GM12878 (cell line): Measurements from ENCODE around the gene FSD1L. TPM values are rescaled to one million over a fixed set of nuclear protein-coding genes. Genes with fewer than 3 reads are reported as not detected.

Source experiments
- ATAC-seq: fragments of 200-7000 bp; cut with Tn5 transposase; 3 replicates; pipeline ENCODE4 v1.9.1; 2020; ENCODE audit warnings: mild to moderate bottlenecking, moderate library complexity
- BruUV-seq: library from RNA; stranded (reverse); fragments of 400-500 nt; replicated peaks from 2 replicates; lab custom pipeline; 2021; lab: Mats Ljungman, UMichigan
- CTCF ChIA-PET: fragments of 300-600 bp; sonication (Branson Sonifier 250); formaldehyde crosslinking; extraction: SDS; loops from one replicate; lab custom pipeline; 2021; ENCODE audit warnings: inconsistent platforms; lab: Yijun Ruan, JAX
- POLR2A ChIA-PET: fragments of 350-600 bp; formaldehyde crosslinking; extraction: SDS; loops from one replicate; lab custom pipeline; 2021; ENCODE audit warnings: inconsistent platforms; lab: Charles Lee
- RAD21 ChIA-PET: fragments of 300-600 bp; sonication (Branson Sonifier 250); formaldehyde crosslinking; loops from one replicate; lab custom pipeline; 2023; ENCODE audit warnings: antibody characterized with exemption; ENCODE audit not compliant: unreplicated experiment; lab: Charles Lee
- SMC1A ChIA-PET: fragments of 300-600 bp; sonication (Branson Sonifier 250); formaldehyde crosslinking; loops from one replicate; lab custom pipeline; 2023; ENCODE audit not compliant: unreplicated experiment, uncharacterized antibody; lab: Charles Lee
- DNase-seq: peaks from one replicate; pipeline ENCODE4 v3.0.0-alpha.2; 2011; ENCODE audit warnings: low read depth, low spot score
- FAIRE-seq: peaks from 3 replicates; lab custom pipeline; 2011; peaks lifted over from hg19 to GRCh38; lab: Jason Lieb, UNC
- H2AFZ ChIP-seq: 2 replicates; pipeline ENCODE4 v1.6.0; 2011; ENCODE audit warnings: low read depth, low read length, control low read depth; ENCODE audit not compliant: control insufficient read depth
- H3K27ac ChIP-seq: 2 replicates; pipeline ENCODE4 v1.5.1; 2011; ENCODE audit warnings: control low read depth; ENCODE audit not compliant: control insufficient read depth, insufficient read depth
- H3K27me3 ChIP-seq, 2 experiments: replicated peaks in 1 of 2; 2 replicates each; pipeline versions ENCODE4 v1.6.0 to v1.6.1; 2011; ENCODE audit warnings: low read length in 1 of 2; ENCODE audit not compliant: control insufficient read depth in 2 of 2, insufficient read depth in 2 of 2
- H3K36me3 ChIP-seq, 2 experiments: 2 replicates each; pipeline ENCODE4 v1.5.1; 2011; ENCODE audit warnings: low read length in 1 of 2; ENCODE audit not compliant: control insufficient read depth in 2 of 2, insufficient read depth in 2 of 2
- H3K4me1 ChIP-seq: 2 replicates; pipeline ENCODE4 v1.6.1; 2011; ENCODE audit warnings: mild to moderate bottlenecking, low read length, moderate library complexity, mixed read lengths; ENCODE audit not compliant: control insufficient read depth, insufficient read depth
- H3K4me2 ChIP-seq: 2 replicates; pipeline ENCODE4 v1.6.0; 2011; ENCODE audit warnings: control low read depth; ENCODE audit not compliant: control insufficient read depth, insufficient read depth
- H3K4me3 ChIP-seq: fragments of 200-600 bp; sonication (generic); 2 replicates; pipeline ENCODE4 v1.5.1; 2016
- H3K79me2 ChIP-seq: 2 replicates; pipeline ENCODE4 v1.6.0; 2011; ENCODE audit warnings: low read length; ENCODE audit not compliant: control insufficient read depth, insufficient read depth
- H3K9ac ChIP-seq: 2 replicates; pipeline ENCODE4 v1.8.0; 2011; ENCODE audit warnings: low read length, control low read depth, mixed read lengths; ENCODE audit not compliant: control insufficient read depth, insufficient read depth
- H3K9me3 ChIP-seq: replicated peaks from 3 replicates; pipeline ENCODE4 v1.5.1; 2011; ENCODE audit warnings: mild to moderate bottlenecking, low read length; ENCODE audit not compliant: control insufficient read depth, insufficient read depth
- H4K20me1 ChIP-seq: 2 replicates; pipeline ENCODE4 v1.6.0; 2011; ENCODE audit not compliant: control insufficient read depth, insufficient read depth
- CBFB ChIP-seq: IDR thresholded peaks from 2 replicates; pipeline ENCODE4 v1.6.1; 2016; ENCODE audit warnings: antibody characterized with exemption, low read depth
- FOS ChIP-seq: IDR thresholded peaks from 3 replicates; pipeline ENCODE4 v1.6.1; 2011; ENCODE audit warnings: borderline replicate concordance; ENCODE audit not compliant: insufficient read length; ENCODE audit errors: extremely low read depth
- JUNB ChIP-seq: IDR thresholded peaks from 2 replicates; pipeline ENCODE4 v1.6.1; 2016; ENCODE audit warnings: antibody characterized with exemption, mild to moderate bottlenecking
- MEF2B ChIP-seq: fragments of 450-650 bp; IDR thresholded peaks from 2 replicates; pipeline ENCODE4 v1.6.1; 2018; ENCODE audit warnings: mild to moderate bottlenecking, moderate library complexity; ENCODE audit not compliant: partially characterized antibody, poor library complexity, severe bottlenecking
- POU2F2 ChIP-seq: IDR thresholded peaks from 3 replicates; pipeline ENCODE4 v1.6.1; 2011; ENCODE audit warnings: low read depth, mild to moderate bottlenecking, low read length, borderline replicate concordance
- RB1 ChIP-seq: fragments of 450-650 bp; formaldehyde crosslinking; IDR thresholded peaks from 2 replicates; pipeline ENCODE4 v1.6.1; 2017; ENCODE audit warnings: mild to moderate bottlenecking, borderline replicate concordance
- RFX5 ChIP-seq: IDR thresholded peaks from 2 replicates; pipeline ENCODE4 v1.6.1; 2011; ENCODE audit warnings: low read depth, low read length, improper control_type of control experiment
- TAF1 ChIP-seq: IDR thresholded peaks from 2 replicates; pipeline ENCODE4 v1.6.1; 2011; ENCODE audit warnings: mild to moderate bottlenecking, low read depth, low read length, borderline replicate concordance
- YBX1 ChIP-seq: fragments of 450-650 bp; IDR thresholded peaks from 2 replicates; pipeline ENCODE4 v1.6.1; 2016; ENCODE audit warnings: antibody characterized with exemption
- ZNF217 ChIP-seq: fragments of 450-650 bp; IDR thresholded peaks from 2 replicates; pipeline ENCODE4 v1.6.1; 2017; ENCODE audit warnings: antibody characterized with exemption, mild to moderate bottlenecking
- WGBS: methylation state at CpG from one replicate; pipeline ENCODE4 v1.1.6; 2016; ENCODE audit warnings: low lambda C conversion rate; ENCODE audit not compliant: insufficient replicate concordance, insufficient coverage; ENCODE audit errors: missing lambda C conversion rate; 5-methylcytosine and 5-hydroxymethylcytosine counted together
- in situ Hi-C: fragments of 300-500 bp; cut with MboI; formaldehyde crosslinking; loops from 9 replicates; pipeline ENCODE4 v1.14.3; 2018; ENCODE audit warnings: mixed read lengths
- intact Hi-C: fragments of 100-400 bp; cut with micrococcal nuclease; formaldehyde crosslinking; loops from one replicate; pipeline ENCODE4 v1.14.2; 2022; ENCODE audit not compliant: unreplicated experiment
- polyA plus RNA-seq, 11 experiments: library from polyadenylated mRNA; depleted of rRNA in 4 of 11; unstranded in 6 of 11; stranded (reverse) in 5 of 11; fragments of >200 nt; fragmentation: Nextera tagmentation in 4 of 11; fragmentation: Illumina TruSeq in 1 of 11; extraction: Ambion mirVana in 4 of 11; extraction: Trizol in 1 of 11; gene quantifications; 1 replicate in 1 of 11; 2 replicates in 10 of 11; pipeline versions ENCODE4 v1.2.1 to v1.2.3, GENCODE V29; 2011 to 2016; ENCODE audit warnings: inconsistent platforms in 2 of 11, missing spikeins in 2 of 11, low read depth in 1 of 11
- total RNA-seq, 4 experiments: library from RNA; depleted of rRNA in 3 of 4; stranded (reverse); fragments of >200 nt in 3 of 4; fragmentation: Illumina TruSeq in 1 of 4; extraction: Trizol in 1 of 4; gene quantifications; 2 replicates each; pipeline versions ENCODE4 v1.2.1 to v1.2.3, GENCODE V29; 2013 to 2021

The FSD1L gene
- total and polyA plus RNA-seq, 10 of the 15 experiments (the other 5 are each of a cell fraction or from before 2014, with no cell fraction given), result 11.9 to 52.4 (median 17.0) TPM

- no TSS peak for BruUV-seq
- no peaks in the 10 kb centered on the region for H3K79me2 ChIP-seq
- in situ Hi-C loops (loop anchor here (5.0 kb wide), 3 partner anchors 260 to 640 kb away; no protein-coding TSS in a partner anchor), intact Hi-C loops (loop anchor here (5.0 kb wide), 1 partner anchor 490 kb away; the partner anchor contains the start of gene ABCA1)
- ChIA-PET CTCF (interaction anchor here (0.8 to 7.3 kb wide), 15 partner anchors 33 to 636 kb away, joined by 3 to 66 read pairs (median 5); no protein-coding TSS in a partner anchor), RAD21 (interaction anchor here (0.6 to 3.9 kb wide), 14 partner anchors 9 to 669 kb away, joined by 3 to 22 read pairs (median 3); partner anchors contain the start of genes FKTN, NIPSNAP3A and SLC44A1), POLR2A (no interaction called here), SMC1A (interaction anchor here (0.7 to 3.1 kb wide), 18 partner anchors 28 to 637 kb away, joined by 3 to 10 read pairs (median 3); no protein-coding TSS in a partner anchor)
- no peaks in the 10 kb centered on the region for H3K27me3 ChIP-seq
- WGBS, result 5% methylated on average over 1 of the region's 1 CpG
- peaks cover 9% of the 10 kb centered on the region for H3K4me1 ChIP-seq
- H3K4me2 ChIP-seq, result peak overlapping the region; percentile 15
- H3K27ac ChIP-seq, result no peak overlapping the region
- peak; percentile 80 for ATAC-seq
- no peaks in the 10 kb centered on the region for H4K20me1 ChIP-seq
- no peak for FAIRE-seq
- no peak overlapping the region for H3K9ac ChIP-seq
- no peaks in the 10 kb centered on the region for H3K9me3 ChIP-seq
- DNase-seq, result no peak
- H3K4me3 ChIP-seq, result 0 out of 2 replicates have a peak overlapping the region, but pooled peaks have one; percentile 5
- H3K36me3 ChIP-seq, result no peaks in the 10 kb centered on the region
- TF ChIP-seq POU2F2 (no peak), CBFB (no peak), ZNF217 (no peak), JUNB (0 out of 2 replicates have a peak, but pooled peaks have one; percentile 5), FOS (no peak), TAF1 (0 out of 2 replicates have a peak, but pooled peaks have one; percentile 22), RB1 (no peak), RFX5 (no peak), YBX1 (no peak), MEF2B (no peak)
- peak overlapping the region; percentile 88 for H2AFZ ChIP-seq
Observed at GRCh38 chr9:105416840-105417239, 31.0 kb upstream of the FSD1L start.
